Measurements from ENCODE around the gene CYGB.

Gene CYGB

DNA sequence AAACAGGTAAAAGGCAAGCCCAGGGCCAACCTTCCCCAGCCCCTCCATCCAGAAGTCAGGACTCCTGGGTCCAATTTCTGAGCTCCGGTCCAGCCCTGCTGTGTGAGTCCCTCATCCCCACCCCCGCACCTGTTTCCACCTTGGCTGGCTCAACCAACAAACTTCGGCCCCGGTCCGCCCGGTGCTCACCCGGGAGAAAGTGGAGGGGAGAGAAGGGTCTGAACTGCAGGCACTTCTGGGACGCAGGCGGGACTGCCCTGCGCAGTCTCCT is 36.8 kb downstream of the CYGB start:
- DNase-seq (ENCODE audit: low spot score): no peak

DNA sequence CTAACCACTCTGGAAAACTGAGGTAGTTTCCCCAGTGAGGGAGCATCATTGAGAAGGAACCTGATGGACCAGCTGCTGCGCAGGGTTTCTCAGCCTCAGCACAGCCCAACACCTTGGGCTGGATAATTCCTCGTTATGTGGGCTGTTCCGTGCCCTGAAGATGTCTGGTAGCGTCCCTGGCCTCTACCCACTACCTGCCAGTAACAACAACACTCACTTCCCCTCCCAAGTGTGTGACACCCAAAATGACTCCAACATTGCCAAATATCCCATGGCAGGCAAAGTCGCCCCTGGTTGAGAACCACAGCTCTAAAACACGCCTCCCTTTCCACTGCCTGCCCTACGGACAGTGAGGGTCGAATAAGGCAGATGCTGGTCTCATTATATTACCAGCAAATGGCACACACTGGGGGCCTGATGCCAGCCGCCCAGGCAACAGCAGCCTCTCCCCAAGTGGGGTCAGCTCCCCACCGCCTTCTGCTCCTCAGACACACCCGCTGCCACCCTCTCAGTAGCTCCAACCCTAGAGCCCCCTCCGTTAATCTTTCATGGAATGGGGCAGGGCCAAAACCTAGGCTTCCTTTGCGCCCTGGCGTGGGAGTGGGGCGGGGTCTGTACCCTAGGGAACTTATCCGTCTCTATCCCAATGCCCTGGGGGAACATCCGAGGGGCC is 37.3 kb downstream of the CYGB start:
- no peak for DNase-seq (ENCODE audit: low spot score)

DNA sequence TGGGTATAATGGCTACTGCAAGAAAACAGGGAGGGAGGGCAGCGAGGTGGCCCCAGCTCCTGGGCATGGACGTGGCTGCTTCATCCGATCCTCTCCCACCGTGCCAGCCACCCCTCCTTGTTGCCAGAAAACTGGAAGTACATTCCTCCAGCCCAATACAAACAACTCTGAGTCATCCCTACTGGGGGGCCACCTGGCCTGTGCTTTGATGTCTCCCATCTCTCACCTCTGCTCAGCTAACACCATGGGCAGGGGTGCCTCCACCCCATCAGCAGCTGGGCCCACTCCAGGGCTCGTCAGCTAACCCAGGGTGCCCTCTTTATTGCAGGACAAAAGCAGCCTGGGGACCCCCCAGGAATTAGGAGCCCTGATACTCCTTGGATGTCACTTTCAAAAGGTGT is 38.2 kb downstream of the CYGB start:
- DNase-seq (ENCODE audit: low spot score): no peak

DNA sequence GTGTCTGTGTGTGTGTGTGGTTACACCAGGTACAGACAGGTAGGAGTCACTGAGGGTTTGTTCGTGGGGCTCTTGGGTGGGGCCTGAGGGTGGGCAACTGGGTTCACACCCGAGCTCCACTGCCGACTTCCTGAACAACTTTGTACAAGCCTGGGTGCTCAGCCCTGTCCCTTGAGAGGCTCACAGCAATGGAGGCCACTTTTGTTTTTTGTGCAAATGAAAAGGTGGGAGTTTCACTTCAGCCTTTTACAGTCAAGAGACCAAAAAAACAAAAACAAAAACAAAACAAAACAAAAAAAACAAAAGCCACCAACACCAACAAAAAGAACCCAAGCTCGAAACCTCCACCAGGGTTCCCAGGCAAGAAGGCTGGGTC is 38.6 kb downstream of the CYGB start:
- DNase-seq (ENCODE audit: low spot score): no peak

DNA sequence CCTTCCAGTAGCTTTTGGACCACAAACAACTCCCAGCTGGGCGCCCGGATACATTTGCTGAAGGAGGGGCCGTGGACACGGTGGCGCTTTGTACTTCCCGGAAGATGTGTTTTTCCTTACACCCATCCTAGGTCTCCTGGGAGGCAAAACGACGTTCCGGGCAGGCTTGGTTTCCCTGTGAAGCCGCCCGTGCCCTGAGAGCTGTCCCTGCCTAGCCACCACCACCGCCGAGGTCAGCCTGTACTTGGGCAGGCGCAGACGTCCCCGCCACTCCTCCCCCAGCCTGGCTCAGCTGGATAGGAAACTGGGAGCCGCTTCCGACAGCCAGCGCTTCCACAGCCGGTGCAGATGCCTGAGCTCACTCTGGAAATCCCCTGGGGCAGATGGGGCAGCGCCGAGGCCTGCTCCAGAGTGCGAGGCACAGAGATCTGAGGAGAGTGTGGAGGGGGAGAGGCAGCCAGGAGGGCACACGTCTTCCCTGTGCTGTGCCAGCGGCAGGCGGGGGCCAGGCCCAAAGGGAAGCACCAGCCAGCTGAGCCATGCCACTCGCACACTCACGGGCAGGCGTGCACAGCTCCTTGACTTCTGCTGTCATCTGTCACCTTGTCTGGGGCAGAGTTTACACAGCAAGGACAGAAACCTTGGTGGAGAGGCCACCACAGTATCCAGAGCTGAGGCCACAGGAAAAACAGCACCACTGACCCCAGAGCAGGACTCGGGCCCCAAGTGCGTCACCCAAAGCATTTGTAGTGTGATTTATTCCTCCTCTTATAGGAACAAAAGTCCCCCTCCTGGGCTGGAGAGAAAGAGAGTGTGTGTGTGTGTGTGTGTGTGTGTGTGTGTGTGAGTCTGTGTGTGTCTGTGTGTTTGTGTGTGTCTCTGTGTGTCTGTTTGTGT is 39.3 kb downstream of the CYGB start:
- DNase-seq (ENCODE audit: low spot score): peak; percentile 64

DNA sequence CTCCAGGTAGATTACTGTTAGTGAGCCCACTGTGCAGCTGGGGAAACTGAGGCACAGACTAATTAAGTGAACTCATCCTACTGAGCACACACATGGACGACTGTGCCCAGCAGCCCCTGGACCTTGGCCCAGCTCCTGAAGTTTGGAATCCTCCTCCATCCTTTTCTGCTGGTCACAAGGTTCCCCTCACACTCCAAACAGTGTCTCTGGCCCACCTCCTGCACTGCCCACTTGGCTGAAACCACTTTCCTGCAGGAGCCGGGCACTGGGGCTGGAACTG is 39.9 kb downstream of the CYGB start:
- DNase-seq (ENCODE audit: low spot score): no peak

DNA sequence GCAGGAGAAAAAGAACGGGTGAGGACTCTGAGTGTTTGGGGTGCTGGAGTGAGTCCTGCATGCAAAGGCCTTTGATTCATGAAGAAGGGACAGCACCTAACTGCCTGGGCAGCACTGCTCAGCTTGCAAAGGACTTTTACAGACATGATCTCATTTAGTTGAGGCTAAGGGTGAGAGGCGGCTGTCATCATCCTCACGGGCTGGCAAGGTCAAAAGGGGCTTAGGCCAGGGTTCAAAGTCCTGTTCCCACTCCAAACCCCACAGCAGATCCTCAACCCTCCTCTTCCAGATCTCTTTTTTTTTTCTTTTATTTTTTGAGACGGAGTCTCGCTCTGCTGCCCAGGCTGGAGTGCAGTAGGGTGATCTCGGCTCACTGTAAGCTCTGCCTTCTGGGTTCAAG is 41.0 kb downstream of the CYGB start:
- DNase-seq (ENCODE audit: low spot score): no peak

DNA sequence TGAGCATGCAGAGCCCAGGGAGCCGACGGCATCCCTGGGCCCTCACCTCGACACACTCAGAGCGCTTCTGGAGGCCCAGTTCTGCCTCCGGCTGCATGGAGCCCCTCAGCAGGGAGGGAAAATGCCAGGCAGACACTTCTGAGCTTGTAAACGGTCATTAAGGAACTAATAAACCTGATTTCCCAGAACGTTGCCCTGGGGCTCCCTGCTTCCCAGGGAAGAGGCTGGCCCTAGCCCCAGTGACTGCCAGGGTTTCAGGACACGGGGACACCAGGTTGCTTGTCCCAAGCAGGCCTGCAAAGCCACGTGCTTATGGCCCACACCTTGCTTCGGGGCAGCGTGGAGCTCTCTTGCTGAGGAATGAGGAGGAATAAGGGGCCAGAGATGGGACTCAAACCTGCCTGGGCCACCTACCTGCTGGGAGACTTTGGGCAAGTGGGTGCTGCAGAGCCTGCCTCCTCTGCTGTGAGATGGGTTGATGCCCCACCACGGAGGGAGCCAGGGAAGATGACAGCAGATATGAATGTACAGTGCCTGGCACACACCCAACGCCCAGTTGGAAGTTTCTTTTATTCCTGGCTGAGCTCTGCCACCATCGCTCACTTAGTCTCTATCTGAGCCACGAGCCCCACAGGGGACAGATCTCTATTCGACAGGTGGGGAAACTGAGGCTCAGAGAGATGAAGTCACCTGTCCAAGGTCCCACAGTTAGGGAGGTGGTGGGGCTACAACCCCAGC is 41.7 kb downstream of the CYGB start:
- DNase-seq (ENCODE audit: low spot score): no peak

DNA sequence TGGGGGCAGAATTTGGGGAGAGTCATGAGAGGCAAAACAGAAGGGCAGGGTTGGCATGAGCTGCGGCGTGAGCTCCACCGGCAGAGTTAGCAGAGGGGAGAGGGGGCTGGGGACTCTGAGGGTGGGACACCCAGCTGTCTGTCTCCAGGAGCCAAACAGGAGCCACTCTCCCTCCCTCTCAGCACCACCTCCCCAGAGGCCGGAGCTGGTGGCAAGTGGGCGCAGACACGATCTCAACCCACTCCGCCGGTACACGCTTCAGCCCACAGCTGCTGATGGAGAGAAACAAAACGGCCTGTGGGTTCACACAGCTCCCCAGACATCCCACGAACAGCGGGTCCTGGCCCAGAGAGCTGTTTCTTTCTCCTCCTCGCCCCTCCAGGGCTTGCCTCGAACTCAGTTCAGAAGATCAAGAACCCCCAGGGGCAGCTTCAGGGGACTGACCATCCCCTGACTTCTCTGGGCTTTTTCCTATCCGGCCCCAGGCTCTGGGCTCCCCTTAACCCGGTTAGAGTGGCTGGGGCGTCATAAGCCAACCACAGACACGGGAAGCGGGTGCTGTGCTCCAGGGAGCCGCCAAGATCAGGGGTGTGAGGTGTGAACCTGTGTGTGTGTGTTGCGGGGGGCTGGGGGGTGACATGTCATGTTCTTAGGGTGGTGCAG is 43.9 kb downstream of the CYGB start:
- DNase-seq (ENCODE audit: low spot score): no peak

DNA sequence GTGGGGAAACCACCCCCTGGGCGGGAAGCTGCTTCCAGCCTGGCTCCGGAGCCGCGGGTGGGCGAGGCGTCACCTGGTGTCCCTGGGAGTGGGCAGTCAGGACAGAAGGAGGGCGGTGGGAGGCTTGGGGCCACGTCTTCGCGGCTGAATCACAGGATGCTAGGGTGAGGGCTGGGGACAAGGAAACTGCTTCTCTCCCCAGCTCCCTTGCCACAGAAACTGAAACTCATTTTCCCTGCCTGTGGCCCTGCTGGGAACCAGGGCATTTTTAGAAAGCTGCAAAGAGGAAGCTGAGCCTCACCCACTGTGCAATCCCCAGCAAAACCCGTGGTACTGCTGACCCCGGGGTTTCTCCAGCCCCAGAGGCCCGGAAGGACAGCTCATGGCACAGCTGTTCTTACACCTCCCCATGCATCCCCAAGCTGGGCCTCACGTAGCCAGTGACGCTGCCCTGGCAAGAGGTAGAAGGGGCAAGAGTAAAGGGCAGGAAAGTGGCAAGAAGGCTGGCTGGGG is 44.5 kb downstream of the CYGB start:
- peak; percentile 69 for DNase-seq (ENCODE audit: low spot score)

DNA sequence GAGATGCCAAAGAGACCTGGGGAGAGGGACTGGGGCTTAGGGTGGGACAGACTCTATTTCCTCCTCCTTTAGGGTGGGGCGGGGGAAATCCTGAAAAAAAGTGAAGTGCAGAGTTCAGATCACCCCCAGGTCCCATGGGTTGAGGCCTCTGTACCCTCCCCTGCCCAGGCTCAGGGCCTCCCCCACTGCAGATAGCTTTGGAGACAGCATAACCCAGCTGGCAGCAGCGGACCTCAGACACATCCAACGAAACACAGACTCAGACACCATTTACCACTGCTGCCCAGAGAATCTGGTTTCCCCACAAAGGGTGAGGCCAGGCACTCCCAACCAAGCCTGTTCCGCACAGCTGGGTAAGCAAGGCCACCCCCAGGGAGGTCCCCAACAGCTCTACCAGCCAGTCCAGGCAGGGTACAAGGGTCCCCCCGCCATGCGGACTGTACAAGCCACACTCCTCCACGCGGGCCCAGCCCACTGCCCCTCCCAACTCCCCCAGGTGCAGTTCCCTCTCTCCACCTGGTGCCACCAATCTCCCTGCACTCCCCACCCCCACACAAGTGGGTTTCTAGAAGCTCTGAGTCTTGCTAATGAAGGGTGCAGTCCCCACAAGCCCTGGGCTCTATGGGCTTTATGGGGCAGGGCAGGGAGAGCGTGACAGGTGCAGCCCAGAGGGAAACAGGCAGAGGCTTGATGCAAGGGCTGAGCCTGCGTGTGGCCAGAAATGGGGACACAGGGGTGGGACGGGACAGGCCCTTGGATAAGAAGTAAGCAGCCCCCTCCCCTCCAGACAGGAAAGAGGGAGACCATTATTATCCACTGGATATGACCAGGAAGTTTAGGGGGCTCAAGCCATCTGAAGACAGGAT is 45.2 kb downstream of the CYGB start:
- DNase-seq (ENCODE audit: low spot score): no peak

DNA sequence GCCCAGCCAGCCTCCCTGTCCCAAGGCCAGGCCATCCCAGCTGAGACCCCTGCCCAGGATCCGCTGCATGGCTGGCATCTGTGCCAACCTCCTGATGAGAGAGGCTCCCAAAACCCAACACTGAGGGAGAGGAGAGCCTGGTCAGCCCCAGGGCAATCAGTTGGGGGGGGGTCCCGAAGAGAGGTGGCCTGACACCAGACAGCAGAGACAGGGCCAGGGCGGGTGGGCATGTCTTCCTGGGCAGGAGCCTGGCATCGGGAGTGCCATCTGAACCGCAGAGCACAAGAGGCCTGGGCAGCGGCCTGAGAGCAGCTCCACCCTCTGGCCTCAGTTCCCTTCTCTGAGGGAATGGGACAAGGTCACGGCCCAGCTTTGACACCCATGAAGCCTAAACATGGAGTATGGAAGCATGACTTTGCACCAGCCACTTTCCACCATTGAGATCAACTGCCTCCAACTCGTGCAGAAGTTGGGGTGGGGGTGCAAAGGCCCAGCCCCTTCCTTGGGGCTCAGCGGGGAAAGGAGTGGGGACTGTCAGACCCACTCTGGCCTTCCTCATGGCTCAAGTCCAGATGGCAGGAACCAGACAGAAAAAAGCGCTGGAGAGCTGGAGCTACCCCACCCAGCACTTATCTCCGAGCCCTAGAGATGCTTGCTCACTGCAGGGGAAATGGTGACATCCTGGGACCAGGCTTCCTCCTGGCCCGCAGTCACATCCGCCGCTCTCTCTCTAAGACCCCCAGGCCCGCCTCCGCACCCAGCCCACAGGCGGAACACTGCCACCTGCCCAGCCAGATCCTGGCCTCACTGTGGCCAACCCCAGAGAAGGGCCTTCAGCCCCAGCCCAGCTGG is 46.0 kb downstream of the CYGB start:
- no peak for DNase-seq (ENCODE audit: low spot score)

DNA sequence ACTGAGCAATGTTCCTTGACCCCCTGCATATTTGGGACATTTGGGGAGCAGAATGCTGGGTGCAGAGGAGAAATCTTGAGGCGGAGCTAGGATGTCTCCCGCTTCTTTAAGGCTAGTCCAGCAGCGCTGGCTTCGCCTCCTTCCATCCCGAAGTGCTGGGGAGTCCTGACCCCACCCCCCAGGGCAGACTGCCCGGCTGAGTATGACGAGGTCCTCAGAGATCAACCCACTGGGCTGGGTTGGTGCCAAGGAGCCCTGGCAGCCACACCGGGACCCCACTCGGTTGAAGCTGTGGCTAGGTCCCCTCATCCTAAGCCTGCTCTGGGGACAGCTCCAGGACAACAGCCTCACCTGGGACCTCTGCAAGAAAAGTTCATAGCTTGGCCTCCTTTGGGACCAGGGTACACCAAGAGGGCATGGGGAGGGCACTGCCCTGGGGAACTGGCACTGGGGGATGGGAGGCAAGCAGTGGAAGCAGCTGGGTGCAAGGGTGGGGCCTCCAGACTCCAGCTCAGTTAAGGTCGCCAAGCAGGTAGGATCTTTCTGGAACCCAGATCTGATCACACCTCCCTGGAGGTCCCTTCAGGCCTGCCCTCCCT is 47.3 kb downstream of the CYGB start:
- no peak for DNase-seq (ENCODE audit: low spot score)

DNA sequence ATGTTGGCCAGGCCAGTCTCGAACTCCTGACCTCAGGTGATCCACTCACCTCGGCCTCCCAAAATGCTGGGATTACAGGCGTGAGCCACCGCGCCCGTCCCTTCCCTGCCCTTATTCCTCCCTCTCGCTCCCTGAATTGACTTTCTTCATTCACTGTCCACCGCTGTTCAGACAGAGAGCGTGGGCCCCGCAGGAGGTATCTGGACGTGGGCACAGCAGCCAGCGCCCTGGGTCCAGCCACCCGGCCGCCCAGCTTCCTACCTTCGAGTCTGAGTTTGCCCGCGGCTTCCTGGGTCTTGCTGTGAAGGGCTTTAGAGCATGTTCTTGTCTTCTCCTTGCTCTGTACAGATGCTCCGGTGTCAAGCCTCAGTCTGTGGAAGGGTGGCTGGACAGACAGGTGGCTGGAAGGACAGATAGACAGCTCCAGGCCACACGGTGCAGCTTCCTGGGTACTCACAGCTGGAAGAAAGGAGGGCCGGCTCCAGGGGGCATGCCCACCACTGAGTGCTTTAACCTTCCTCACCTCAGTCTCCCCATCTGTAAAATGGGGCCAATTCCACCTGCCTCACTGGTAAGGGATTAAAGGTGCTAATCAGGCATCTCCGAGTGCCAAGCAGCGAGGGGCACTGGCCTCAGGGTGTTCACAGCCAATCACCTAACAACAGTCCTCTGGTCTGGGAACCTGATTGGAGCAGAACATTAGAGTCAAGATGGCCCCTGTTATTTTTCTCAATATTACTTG is 49.9 kb downstream of the CYGB start:
- no peak for DNase-seq (ENCODE audit: low spot score)

DNA sequence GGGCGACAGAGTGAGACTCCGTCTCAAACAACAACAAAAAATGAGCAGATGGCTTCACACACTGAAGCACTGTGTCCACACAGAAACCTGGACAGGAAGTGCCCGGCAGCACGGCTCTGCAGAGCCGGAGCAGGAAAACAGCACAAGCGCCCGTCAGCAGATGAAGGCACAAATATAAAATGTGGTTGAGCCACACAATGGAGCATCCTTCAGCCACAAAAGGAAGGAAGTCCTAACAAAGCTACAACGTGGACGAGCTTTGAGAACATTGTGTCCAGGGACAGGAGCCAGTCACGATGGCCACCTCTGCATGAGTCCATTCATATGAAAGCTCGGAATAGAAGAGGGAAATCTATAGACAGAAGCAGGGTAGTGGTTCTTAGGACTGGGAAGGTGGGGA is 51.9 kb downstream of the CYGB start:
- peak; percentile 78 for DNase-seq (ENCODE audit: low spot score)

DNA sequence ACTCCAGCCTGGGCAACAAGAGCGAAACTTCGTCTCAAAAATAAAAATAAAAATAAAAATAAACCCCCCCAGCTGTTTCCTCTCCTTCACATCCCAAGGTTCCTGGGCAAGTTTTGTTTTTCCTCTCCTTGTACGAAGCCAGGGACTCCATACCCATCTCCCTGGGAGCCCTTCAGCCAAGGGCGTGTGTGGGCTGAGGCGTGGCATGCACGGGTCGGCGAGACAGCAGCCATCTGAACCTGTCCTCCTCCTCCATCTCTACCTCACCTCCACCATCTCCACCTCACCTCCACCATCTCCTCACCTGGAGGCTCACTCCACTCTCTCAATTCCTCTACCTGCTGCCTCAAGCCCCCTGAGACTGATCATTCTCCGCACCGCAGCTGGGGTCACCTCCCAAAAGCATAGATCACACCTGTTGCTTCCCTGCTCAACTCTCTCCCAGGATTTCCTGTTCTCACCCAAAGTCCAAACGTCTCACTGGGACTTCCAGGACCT is 53.2 kb downstream of the CYGB start:
- DNase-seq (ENCODE audit: low spot score): no peak

DNA sequence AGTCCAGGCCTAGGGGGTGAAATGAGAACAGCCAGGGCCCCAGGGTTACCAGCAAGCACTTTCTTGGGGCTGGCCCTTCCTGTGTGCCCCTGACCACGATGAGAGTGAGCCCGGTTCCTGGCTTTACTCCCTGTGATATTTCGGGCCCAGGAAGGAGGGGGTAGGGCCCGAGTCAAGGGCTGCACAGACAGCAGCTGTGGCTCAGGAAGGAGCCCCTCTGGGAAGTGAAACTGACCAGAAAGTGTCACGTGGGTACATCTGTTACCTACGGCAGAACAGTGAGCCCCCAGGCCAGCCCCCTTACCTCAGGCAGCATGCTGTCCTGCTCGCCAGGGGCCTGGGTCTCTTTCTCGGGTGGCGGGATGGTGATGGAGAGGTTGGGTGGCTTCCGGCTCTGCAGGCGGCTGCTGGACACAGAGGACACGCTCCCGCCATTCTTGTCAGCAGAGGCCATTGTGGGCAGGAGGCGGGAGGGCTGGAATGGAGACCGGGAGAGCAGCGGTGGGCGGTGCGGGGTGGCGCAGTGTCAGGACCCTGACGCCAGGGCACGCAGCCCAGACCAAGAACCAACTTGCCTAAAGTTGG is 56.3 kb downstream of the CYGB start:
- peak; percentile 69 for DNase-seq (ENCODE audit: low spot score)

DNA sequence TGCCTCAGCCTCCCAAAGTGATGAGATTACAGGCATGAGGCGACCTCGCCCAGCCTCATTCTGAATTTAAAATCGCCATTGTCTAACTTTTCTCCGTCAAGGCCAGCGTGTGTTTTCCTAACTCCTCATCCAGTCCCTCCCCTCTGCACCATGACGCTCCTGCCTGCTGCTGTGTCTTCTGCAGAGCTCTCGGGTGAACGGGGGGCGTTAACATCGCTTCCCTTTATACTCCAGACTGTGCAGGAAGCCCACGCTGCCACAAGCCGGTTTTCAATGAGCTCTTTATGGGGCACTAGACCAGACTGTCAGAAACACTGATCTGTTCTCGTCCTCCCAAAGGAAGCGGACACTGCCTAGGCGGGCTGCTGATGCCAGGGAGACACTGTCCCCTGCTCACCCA is 56.9 kb downstream of the CYGB start:
- peak; percentile 53 for DNase-seq (ENCODE audit: low spot score)

DNA sequence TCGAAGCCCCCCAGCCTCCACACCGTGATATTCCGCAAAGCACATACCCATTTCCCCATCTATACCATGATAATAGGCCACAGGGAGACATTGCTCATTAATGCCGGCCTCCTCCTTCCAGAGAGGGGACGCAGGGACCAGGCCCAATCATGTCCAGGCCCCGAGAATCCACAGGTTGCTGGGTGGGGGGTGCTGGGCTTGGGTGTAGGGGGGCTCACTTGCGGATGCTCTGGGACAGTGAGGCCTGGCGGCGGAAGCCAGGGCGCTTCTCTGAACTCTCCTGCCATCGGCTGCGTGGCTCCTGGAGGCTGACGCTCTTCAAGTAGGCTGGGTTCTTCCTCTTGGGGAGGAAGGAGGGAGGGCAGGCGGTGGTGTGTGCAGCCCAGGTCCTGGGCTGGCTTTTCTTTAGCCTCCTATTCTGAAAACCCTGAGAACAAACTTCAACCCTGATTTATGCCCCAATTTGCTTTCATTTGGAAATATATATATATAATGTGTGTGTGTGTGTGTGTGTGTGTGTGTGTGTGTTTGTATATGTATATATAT is 57.9 kb downstream of the CYGB start:
- no peak for DNase-seq (ENCODE audit: low spot score)

All from Ammon's horn (tissue), 1 donor.